ENCODE data around the gene HIGD2B. TPM values are rescaled to one million over a fixed set of nuclear protein-coding genes. Genes with fewer than 3 reads are reported as not detected.
"Not testable (repeated sequence)": the region's sequence is repeated elsewhere in the genome, so short reads cannot be mapped to it uniquely, and the experiment has no call there.

Gene HIGD2B
- total and polyA plus RNA-seq, 9 donors: not detected

DNA sequence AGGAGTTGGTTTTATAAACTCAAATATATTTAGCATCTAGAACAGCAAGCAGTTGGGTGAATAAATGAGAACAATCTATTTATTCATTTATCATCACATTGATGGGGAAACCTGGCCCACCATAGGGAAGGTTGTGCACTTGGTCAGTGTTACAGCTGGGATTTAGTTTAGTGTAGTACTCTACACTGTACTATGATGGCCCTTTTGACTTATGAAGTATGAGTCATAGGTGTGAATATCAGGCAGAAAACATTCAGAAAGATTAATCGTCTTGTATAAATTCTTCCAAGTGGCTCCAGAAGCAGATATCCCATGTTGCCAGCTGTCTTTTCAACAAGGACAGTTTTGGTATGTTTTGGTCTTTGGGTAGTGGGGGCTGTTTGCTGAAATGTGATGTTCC is 38.0 kb upstream of the HIGD2B start:
- no peak overlapping the region for H3K4me3 ChIP-seq (ENCODE audit: low read length)
- H3K27me3 ChIP-seq (ENCODE audit: control insufficient read depth, insufficient read depth, low read length): no peaks in the 10 kb centered on the region
- no peaks in the 10 kb centered on the region for H3K9me3 ChIP-seq (replicated peaks; ENCODE audit: control insufficient read depth, low read depth, low read length)
- WGBS (ENCODE audit: insufficient coverage): no CpG with 5 or more reads among the region's 1 CpG
- H3K27ac ChIP-seq (ENCODE audit: low read length): no peak overlapping the region
- H3K36me3 ChIP-seq (ENCODE audit: control insufficient read depth, insufficient read depth, low read length): peaks cover 9% of the 10 kb centered on the region
- DNase-seq: no peak
- H3K4me1 ChIP-seq (ENCODE audit: control insufficient read depth, insufficient read depth, low read length): no peaks in the 10 kb centered on the region

DNA sequence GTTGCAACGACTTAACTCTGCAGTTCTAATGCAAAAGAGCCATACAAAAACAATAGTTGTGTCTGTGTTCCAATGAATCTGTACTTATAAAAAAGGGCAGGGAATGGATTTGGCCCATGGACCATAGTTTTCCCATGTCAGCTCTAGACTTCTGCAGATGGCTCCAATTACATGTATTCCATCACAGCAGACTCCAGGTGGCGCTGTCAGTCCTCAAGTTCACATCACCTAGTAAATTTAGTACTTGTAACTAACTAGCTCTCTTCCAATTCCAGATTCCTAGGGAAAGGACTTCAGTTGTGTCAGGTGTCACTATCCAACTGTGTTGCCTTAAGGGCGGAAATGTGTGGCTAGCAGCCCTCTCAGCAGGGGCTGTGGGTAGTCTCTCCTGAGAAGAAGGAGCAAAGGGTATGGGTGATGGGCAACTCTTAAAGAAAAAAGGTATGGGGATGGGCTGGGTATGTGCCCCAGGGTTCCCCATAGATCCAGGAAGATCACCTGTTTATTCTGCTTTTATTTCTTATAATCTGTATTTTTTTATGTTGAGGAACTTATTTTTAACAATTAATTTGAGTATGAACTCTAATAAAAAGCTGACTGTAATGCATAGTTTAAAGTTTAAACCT is 36.2 kb upstream of the HIGD2B start:
- no peaks in the 10 kb centered on the region for H3K9me3 ChIP-seq (replicated peaks; ENCODE audit: control insufficient read depth, low read depth, low read length)
- no peaks in the 10 kb centered on the region for H3K4me1 ChIP-seq (ENCODE audit: control insufficient read depth, insufficient read depth, low read length)
- no peaks in the 10 kb centered on the region for H3K27me3 ChIP-seq (ENCODE audit: control insufficient read depth, insufficient read depth, low read length)
- WGBS (ENCODE audit: insufficient coverage): 0% methylated on average over 1 of the region's 3 CpGs
- DNase-seq: peak; percentile 83
- no peak overlapping the region for H3K27ac ChIP-seq (ENCODE audit: low read length)
- peaks cover 9% of the 10 kb centered on the region for H3K36me3 ChIP-seq (ENCODE audit: control insufficient read depth, insufficient read depth, low read length)
- H3K4me3 ChIP-seq (ENCODE audit: low read length): no peak overlapping the region

DNA sequence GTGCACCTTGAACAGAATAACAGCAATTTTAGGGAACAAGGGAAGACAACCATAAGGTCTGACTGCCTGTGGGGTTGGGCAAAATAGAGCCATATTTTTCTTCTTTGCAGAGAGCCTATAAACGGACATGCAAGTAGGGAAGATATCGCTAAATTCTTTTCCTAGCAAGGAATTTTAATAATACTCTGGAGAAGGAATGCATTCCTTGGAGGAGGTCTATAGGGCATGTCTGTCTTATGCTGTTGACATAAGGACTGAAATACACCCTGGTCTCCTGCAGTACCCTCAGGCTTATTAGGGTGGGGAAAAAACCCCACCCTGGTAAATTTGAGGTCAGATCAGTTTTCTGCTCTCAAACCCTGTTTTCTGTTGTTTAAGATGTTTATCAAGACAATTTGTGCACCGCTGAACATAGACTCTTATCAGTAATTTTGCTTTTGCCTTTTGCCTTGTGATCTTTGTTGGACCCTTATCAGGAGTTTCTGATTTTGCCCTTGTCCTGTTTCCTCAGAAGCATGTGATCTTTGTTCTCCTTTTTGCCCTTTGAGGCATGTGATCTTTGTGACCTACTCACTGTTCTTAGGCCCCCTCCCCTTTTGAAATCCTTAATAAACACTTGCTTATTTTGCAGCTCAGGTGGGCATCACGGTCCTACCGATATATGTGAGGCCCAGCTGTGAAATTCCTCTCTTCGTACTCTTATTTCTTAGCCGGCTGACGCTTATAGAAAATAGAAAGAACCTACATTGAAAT is 22.7 kb upstream of the HIGD2B start:
- not testable (repeated sequence) for H3K4me3 ChIP-seq (ENCODE audit: low read length); H3K36me3 ChIP-seq (ENCODE audit: control insufficient read depth, insufficient read depth, low read length); H3K4me1 ChIP-seq (ENCODE audit: control insufficient read depth, insufficient read depth, low read length); H3K27me3 ChIP-seq (ENCODE audit: control insufficient read depth, insufficient read depth, low read length); DNase-seq; H3K9me3 ChIP-seq (replicated peaks; ENCODE audit: control insufficient read depth, low read depth, low read length); H3K27ac ChIP-seq (ENCODE audit: low read length)
- WGBS (ENCODE audit: insufficient coverage): 60% methylated on average over 1 of the region's 8 CpGs

DNA sequence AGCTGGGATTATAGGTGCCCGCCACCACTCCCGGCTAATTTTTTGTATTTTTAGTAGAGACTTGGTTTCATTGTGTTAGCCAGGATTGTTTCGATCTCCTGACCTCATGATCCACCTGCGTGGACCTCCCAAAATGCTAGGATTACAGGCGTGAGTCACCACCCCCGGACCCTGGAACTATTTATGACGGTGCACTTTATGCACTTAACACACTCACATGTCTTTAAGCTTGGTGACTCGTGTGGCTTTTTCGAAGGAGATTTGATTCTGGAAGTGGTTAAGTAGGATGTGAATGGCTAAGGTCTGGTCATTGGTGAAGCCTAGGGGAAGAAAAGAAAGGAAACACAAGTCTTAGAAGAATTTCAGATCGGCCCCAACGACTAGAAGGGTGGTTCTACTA is 20.3 kb upstream of the HIGD2B start:
- 88% methylated on average over 2 of the region's 11 CpGs for WGBS (ENCODE audit: insufficient coverage)
- Histone ChIP-seq H3K4me1 (ENCODE audit: control insufficient read depth, insufficient read depth, low read length) (no peaks in the 10 kb centered on the region), H3K36me3 (ENCODE audit: control insufficient read depth, insufficient read depth, low read length) (no peaks in the 10 kb centered on the region), H3K27ac (ENCODE audit: low read length) (no peak overlapping the region), H3K9me3 (replicated peaks; ENCODE audit: control insufficient read depth, low read depth, low read length) (no peaks in the 10 kb centered on the region), H3K4me3 (ENCODE audit: low read length) (no peak overlapping the region), H3K27me3 (ENCODE audit: control insufficient read depth, insufficient read depth, low read length) (no peaks in the 10 kb centered on the region)
- no peak for DNase-seq

DNA sequence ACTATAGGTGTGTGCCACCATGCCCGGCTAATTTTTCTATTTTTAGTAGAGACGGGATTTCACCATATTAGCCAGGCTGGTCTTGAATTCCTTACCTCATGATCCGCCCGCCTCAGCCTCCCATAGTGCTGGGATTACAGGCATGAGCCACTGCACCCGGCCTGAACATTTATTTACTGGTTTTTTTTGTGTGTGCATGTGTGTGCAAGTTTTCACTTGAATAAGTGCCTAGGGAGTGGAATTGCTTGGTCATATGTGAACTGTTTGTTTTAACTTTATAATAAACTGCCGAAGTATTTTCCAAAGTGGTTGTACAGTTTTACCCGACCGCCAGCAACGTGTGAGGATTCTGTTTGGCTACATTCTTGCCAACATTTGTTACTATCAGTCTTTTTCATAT is 14.1 kb upstream of the HIGD2B start:
- Histone ChIP-seq H3K36me3 (ENCODE audit: control insufficient read depth, insufficient read depth, low read length) (no peaks in the 10 kb centered on the region), H3K4me3 (ENCODE audit: low read length) (no peak overlapping the region), H3K9me3 (replicated peaks; ENCODE audit: control insufficient read depth, low read depth, low read length) (no peaks in the 10 kb centered on the region), H3K27me3 (ENCODE audit: control insufficient read depth, insufficient read depth, low read length) (no peaks in the 10 kb centered on the region), H3K4me1 (ENCODE audit: control insufficient read depth, insufficient read depth, low read length) (no peaks in the 10 kb centered on the region), H3K27ac (ENCODE audit: low read length) (no peak overlapping the region)
- WGBS (ENCODE audit: insufficient coverage): 85% methylated on average over 4 of the region's 9 CpGs
- DNase-seq: no peak

DNA sequence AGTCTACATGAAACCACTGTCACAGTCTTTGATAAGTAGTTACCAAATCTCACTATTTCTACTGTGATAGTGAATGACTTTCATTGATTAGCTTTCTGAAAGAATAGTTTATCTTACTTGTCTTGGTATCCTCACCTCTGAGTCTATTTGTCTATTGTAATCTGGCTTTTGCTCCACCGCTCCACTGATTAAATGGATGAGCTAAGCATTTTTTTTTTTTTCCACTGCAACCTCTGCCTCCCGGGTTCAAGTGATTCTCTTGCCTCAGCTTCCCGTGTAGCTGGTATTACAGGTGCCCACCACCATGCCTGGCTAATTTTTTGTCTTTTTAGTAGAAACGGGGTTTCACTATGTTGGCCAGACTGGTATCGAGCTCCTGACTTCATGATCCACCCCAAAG is 13.0 kb upstream of the HIGD2B start:
- Histone ChIP-seq H3K9me3 (replicated peaks; ENCODE audit: control insufficient read depth, low read depth, low read length) (no peaks in the 10 kb centered on the region), H3K4me1 (ENCODE audit: control insufficient read depth, insufficient read depth, low read length) (no peaks in the 10 kb centered on the region), H3K4me3 (ENCODE audit: low read length) (no peak overlapping the region), H3K27ac (ENCODE audit: low read length) (no peak overlapping the region), H3K27me3 (ENCODE audit: control insufficient read depth, insufficient read depth, low read length) (no peaks in the 10 kb centered on the region), H3K36me3 (ENCODE audit: control insufficient read depth, insufficient read depth, low read length) (no peaks in the 10 kb centered on the region)
- DNase-seq: no peak
- WGBS (ENCODE audit: insufficient coverage): 100% methylated on average over 2 of the region's 5 CpGs

DNA sequence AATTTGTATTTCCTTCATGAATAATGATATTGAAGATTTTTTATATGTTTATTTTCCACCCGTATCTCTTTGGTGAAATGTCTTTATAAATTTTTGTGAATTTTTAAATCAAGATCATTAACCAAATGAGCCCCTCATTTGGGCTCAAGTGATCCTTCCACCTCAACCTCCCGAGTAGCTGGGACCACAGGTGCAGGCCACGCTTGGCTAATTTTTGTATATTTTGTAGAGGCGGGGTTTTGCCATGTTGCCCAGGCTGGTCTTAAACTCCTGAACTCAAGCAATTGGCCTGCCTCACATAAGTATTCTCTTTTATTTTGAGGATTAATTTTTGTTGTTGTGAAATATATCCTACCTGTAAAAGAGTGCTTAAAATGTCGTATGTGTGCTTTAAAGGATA is 5.0 kb upstream of the HIGD2B start:
- Histone ChIP-seq H3K36me3 (ENCODE audit: control insufficient read depth, insufficient read depth, low read length) (no peaks in the 10 kb centered on the region), H3K27ac (ENCODE audit: low read length) (no peak overlapping the region), H3K4me1 (ENCODE audit: control insufficient read depth, insufficient read depth, low read length) (no peaks in the 10 kb centered on the region), H3K4me3 (ENCODE audit: low read length) (no peak overlapping the region), H3K27me3 (ENCODE audit: control insufficient read depth, insufficient read depth, low read length) (no peaks in the 10 kb centered on the region), H3K9me3 (replicated peaks; ENCODE audit: control insufficient read depth, low read depth, low read length) (no peaks in the 10 kb centered on the region)
- no CpG with 5 or more reads among the region's 5 CpGs for WGBS (ENCODE audit: insufficient coverage)
- DNase-seq: no peak

DNA sequence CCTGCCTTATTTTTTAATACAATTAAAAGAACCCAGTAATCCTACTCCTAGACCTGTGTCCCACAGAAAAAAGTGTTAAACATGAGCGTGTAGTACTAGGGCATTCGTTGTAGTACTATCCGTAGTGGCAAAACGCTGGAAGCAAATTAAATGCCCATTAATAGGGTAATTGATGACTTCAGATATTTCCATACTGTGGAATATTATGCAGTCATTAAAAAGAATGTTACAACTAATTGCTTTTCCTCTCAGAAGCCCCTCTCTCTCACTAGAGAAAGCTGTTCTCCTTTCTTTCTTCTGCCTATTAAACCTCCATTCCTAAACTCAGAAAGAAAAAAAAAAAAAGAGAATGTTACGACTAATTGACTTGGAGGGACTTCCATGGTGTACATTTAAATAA is 2.7 kb upstream of the HIGD2B start:
- DNase-seq: no peak
- Histone ChIP-seq H3K4me1 (ENCODE audit: control insufficient read depth, insufficient read depth, low read length) (peaks cover 5% of the 10 kb centered on the region), H3K4me3 (ENCODE audit: low read length) (no peak overlapping the region), H3K27ac (ENCODE audit: low read length) (no peak overlapping the region), H3K27me3 (ENCODE audit: control insufficient read depth, insufficient read depth, low read length) (no peaks in the 10 kb centered on the region), H3K9me3 (replicated peaks; ENCODE audit: control insufficient read depth, low read depth, low read length) (no peaks in the 10 kb centered on the region), H3K36me3 (ENCODE audit: control insufficient read depth, insufficient read depth, low read length) (no peaks in the 10 kb centered on the region)
- WGBS (ENCODE audit: insufficient coverage): no CpG with 5 or more reads among the region's 5 CpGs

DNA sequence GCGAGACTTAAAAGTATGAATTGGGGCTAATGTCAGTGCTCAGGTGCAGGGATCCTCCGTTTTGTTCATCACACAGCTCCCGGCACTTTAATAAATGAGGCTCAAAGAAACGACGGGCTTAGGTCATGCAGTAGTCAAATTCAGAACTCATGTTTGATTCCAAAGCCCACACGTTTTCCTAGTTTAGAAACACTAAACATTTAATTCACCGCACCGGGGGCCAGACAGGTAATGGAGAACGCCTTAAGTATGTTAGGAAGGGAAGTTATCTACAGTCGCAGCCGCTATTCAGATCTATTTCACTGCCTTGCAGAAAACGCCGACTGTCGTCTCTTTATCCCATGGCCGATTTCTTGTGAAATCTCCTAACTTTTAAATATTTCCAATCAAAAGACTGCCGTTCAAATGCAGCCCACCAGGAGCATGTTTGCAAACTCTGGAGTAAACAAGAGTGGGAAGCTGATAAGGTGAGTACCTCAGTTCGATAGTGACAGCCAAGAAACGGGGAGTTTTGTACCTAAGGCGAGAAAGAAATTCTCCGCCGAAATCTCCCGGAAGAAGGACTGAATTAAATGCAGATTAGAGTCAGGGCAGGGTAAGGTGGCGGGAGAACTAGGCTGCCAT is 569 bp downstream of the HIGD2B start:
- peak; percentile 8 for DNase-seq
- H3K4me3 ChIP-seq (ENCODE audit: low read length): peak overlapping the region; percentile 73
- 16% methylated on average over 11 of the region's 23 CpGs for WGBS (ENCODE audit: insufficient coverage)
- H3K27me3 ChIP-seq (ENCODE audit: control insufficient read depth, insufficient read depth, low read length): peaks cover 4% of the 10 kb centered on the region
- peak overlapping the region; percentile 98 for H3K27ac ChIP-seq (ENCODE audit: low read length)
- no peaks in the 10 kb centered on the region for H3K9me3 ChIP-seq (replicated peaks; ENCODE audit: control insufficient read depth, low read depth, low read length)
- no peaks in the 10 kb centered on the region for H3K36me3 ChIP-seq (ENCODE audit: control insufficient read depth, insufficient read depth, low read length)
- peaks cover 5% of the 10 kb centered on the region for H3K4me1 ChIP-seq (ENCODE audit: control insufficient read depth, insufficient read depth, low read length)

DNA sequence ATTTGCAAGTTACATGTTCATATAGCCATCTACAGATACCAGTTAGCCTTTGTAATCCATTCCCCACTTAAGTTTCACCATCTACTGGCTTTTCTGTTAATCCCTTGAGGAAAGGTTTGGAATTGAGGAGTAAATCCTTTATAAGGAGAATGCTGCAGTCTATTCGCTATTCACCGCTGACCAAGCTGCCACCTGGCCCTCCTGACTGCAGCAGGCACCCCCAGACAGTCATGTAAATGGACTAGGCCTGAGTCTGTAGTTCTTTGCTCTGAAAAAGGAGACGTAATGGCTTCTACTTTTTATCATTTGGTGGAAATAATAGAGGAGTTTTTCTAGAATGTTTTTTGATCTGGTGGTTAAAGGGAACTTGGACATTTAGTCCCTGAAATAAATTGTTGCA is 3.2 kb downstream of the HIGD2B start:
- no peak for DNase-seq
- Histone ChIP-seq H3K9me3 (replicated peaks; ENCODE audit: control insufficient read depth, low read depth, low read length) (no peaks in the 10 kb centered on the region), H3K27me3 (ENCODE audit: control insufficient read depth, insufficient read depth, low read length) (peaks cover 9% of the 10 kb centered on the region), H3K4me1 (ENCODE audit: control insufficient read depth, insufficient read depth, low read length) (peaks cover 5% of the 10 kb centered on the region), H3K4me3 (ENCODE audit: low read length) (no peak overlapping the region), H3K27ac (ENCODE audit: low read length) (no peak overlapping the region), H3K36me3 (ENCODE audit: control insufficient read depth, insufficient read depth, low read length) (no peaks in the 10 kb centered on the region)
- 75% methylated on average over 2 of the region's 3 CpGs for WGBS (ENCODE audit: insufficient coverage)
